Measurements from ENCODE around the gene CALHM3.

DNA sequence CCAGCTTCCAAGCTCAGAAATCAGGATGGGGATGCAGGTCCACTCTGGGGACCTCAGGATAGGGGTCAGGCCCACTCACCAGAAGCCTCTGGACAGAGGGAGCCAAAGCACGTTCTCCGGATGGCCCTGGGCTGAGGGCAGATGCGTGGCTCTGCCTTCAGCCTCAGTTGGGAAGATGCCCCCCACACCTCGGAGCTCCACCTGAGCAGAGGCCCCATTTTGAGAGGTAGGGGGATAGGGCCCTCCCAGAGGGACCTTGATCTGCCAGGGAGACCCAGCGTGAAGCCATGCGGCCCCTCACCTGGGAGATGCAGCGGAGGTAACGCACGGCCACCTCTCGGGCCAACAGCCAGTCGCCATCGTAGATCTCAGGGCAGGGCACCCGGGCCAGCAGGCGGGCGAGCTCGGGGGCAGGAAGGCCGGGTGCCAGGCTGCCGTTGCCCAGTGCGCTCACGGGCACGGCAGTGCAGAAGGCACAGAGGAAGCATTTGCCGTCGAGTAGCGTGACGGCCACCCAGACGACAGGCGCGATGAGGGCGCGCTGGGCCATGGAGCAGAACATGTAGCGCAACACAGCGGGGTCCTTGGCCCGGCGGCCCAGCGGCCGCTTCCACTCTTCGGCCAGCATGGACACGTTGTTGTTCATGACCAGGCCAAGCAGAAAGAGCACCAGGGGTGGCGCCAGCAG, 21.0 kb downstream of the CALHM3 start:
- no peak for TF ChIP-seq EZH2 (IDR thresholded peaks at IDR 0.05; ENCODE audit: insufficient read depth, low read length)
- TF ChIP-seq, protein P1, sequence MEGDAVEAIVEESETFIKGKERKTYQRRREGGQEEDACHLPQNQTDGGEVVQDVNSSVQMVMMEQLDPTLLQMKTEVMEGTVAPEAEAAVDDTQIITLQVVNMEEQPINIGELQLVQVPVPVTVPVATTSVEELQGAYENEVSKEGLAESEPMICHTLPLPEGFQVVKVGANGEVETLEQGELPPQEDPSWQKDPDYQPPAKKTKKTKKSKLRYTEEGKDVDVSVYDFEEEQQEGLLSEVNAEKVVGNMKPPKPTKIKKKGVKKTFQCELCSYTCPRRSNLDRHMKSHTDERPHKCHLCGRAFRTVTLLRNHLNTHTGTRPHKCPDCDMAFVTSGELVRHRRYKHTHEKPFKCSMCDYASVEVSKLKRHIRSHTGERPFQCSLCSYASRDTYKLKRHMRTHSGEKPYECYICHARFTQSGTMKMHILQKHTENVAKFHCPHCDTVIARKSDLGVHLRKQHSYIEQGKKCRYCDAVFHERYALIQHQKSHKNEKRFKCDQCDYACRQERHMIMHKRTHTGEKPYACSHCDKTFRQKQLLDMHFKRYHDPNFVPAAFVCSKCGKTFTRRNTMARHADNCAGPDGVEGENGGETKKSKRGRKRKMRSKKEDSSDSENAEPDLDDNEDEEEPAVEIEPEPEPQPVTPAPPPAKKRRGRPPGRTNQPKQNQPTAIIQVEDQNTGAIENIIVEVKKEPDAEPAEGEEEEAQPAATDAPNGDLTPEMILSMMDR (IDR thresholded peaks at IDR 0.05; ENCODE audit: insufficient read depth, low read depth, low read length): no peak
